GM18520 (cell line): Measurements from ENCODE around the gene SCGB1C1.
"Not testable (repeated sequence)": the region's sequence is repeated elsewhere in the genome, so short reads cannot be mapped to it uniquely, and the experiment has no call there.

Experiments
- ATAC-seq: cut with Tn5 transposase; IDR thresholded peaks from one replicate; pipeline ENCODE4 v1.9.1; 2021; ENCODE audit not compliant: unreplicated experiment

Gene SCGB1C1

GRCh38 chr11:216081-216974 lies 23.4 kb downstream of the SCGB1C1 start:
- ATAC-seq, result no peak

GRCh38 chr11:217704-218103 lies 24.8 kb downstream of the SCGB1C1 start:
- no peak for ATAC-seq

GRCh38 chr11:218815-219593 lies 26.1 kb downstream of the SCGB1C1 start:
- ATAC-seq, result no peak

GRCh38 chr11:220641-221215 lies 27.9 kb downstream of the SCGB1C1 start:
- not testable (repeated sequence) for ATAC-seq

- no peak for ATAC-seq
Measured at GRCh38 chr11:221539-221938, 28.7 kb downstream of the SCGB1C1 start.

- ATAC-seq, result no peak
Measured at GRCh38 chr11:221998-222789, 29.3 kb downstream of the SCGB1C1 start.

- no peak for ATAC-seq
Measured at GRCh38 chr11:223026-223789, 30.3 kb downstream of the SCGB1C1 start.

GRCh38 chr11:223884-224283 lies 31.0 kb downstream of the SCGB1C1 start:
- no peak for ATAC-seq

GRCh38 chr11:224424-224823 lies 31.5 kb downstream of the SCGB1C1 start:
- ATAC-seq, result no peak

- peak; percentile 87 for ATAC-seq
Measured at GRCh38 chr11:225734-226453, 33.0 kb downstream of the SCGB1C1 start.

- ATAC-seq, result no peak
Measured at GRCh38 chr11:227824-228379, 35.0 kb downstream of the SCGB1C1 start.

GRCh38 chr11:230431-230830 lies 37.6 kb downstream of the SCGB1C1 start:
- ATAC-seq, result no peak

GRCh38 chr11:232783-233565 lies 40.1 kb downstream of the SCGB1C1 start:
- ATAC-seq, result no peak

- no peak for ATAC-seq
Measured at GRCh38 chr11:235180-235579, 42.3 kb downstream of the SCGB1C1 start.

- ATAC-seq, result no peak
Measured at GRCh38 chr11:235609-235996, 42.7 kb downstream of the SCGB1C1 start.

- ATAC-seq, result peak; percentile 62
Measured at GRCh38 chr11:235997-236773, 43.3 kb downstream of the SCGB1C1 start, which contains the start of gene SIRT3. Gene SIRT3 (minus strand): TSS chr11:236342. CDS start chr11:236328, 14 bp downstream.
